Sigmoid colon (tissue), 3 donors: ENCODE results near the gene SLFNL1.

Experiments
- CTCF ChIP-seq, 4 experiments: fragments of 450-650 bp in 3 of 4; fragments of 200-600 bp in 1 of 4; IDR thresholded peaks; one replicate each; pipeline ENCODE4 v1.5.1; 2016 to 2019; ENCODE audit warnings: antibody characterized with exemption in 4 of 4, mild to moderate bottlenecking in 3 of 4, moderate library complexity in 2 of 4
- POLR2A ChIP-seq, 2 donors: fragments of 450-650 bp; IDR thresholded peaks; one replicate each; pipeline ENCODE4 v1.6.1; 2016; ENCODE audit warnings: antibody characterized with exemption in 2 of 2, mild to moderate bottlenecking in 2 of 2, moderate library complexity in 2 of 2

DNA sequence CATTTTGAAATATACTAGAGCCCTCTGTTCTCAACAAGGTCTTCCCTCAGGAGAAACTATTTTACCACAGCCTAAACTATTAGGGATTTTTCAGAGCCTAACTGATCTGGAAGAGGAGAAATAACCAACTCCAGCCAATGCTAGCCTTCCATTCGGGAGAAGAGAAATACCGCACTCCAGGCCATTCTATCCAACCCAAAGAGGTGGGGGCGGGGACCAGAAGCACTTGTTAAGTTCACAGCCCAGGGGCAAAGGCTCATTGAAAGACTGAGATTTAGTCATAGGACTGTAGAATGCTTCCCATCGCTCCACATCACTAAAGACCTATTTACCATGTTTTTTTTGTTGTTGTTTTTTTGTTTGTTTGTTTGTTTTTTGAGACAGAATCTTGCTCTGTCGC is 35.4 kb upstream of the SLFNL1 start:
- TF ChIP-seq CTCF (IDR thresholded peaks at IDR 0.05) (no peak), POLR2A (IDR thresholded peaks at IDR 0.05) (no peak)
